HG02763 (cell line): ENCODE results near the gene HTT-AS.
"Not testable (repeated sequence)": the region's sequence is repeated elsewhere in the genome, so short reads cannot be mapped to it uniquely, and the experiment has no call there.

Experiments used
- ATAC-seq: cut with Tn5 transposase; IDR thresholded peaks from one replicate; pipeline ENCODE4 v1.9.1; 2021; ENCODE audit warnings: mild to moderate bottlenecking, moderate library complexity; ENCODE audit not compliant: unreplicated experiment

HTT-AS gene

GRCh38 chr4:3054169-3054759, 20.1 kb downstream of the HTT-AS start:
- ATAC-seq: no peak

- ATAC-seq: not testable (repeated sequence)
Observed at GRCh38 chr4:3051141-3051897, 23.0 kb downstream of the HTT-AS start.

GRCh38 chr4:3047464-3048286, 26.7 kb downstream of the HTT-AS start:
- peak; percentile 92 for ATAC-seq

GRCh38 chr4:3046623-3047022, 27.7 kb downstream of the HTT-AS start:
- ATAC-seq: no peak

GRCh38 chr4:3046162-3046561, 28.2 kb downstream of the HTT-AS start:
- no peak for ATAC-seq

GRCh38 chr4:3044870-3045819, 29.2 kb downstream of the HTT-AS start:
- ATAC-seq: no peak

- no peak for ATAC-seq
Observed at GRCh38 chr4:3043282-3044020, 30.9 kb downstream of the HTT-AS start.

- no peak for ATAC-seq
Observed at GRCh38 chr4:3042226-3042625, 32.1 kb downstream of the HTT-AS start.

GRCh38 chr4:3041192-3042142, 32.9 kb downstream of the HTT-AS start:
- ATAC-seq: no peak

GRCh38 chr4:3040452-3041191, 33.7 kb downstream of the HTT-AS start:
- no peak for ATAC-seq

GRCh38 chr4:3039706-3040366, 34.5 kb downstream of the HTT-AS start:
- no peak for ATAC-seq

- ATAC-seq: no peak
Observed at GRCh38 chr4:3037957-3038461, 36.3 kb downstream of the HTT-AS start.

GRCh38 chr4:3036131-3036952, 38.0 kb downstream of the HTT-AS start:
- ATAC-seq: no peak

- ATAC-seq: no peak
Observed at GRCh38 chr4:3035674-3036073, 38.7 kb downstream of the HTT-AS start.

- ATAC-seq: no peak
Observed at GRCh38 chr4:3035249-3035648, 39.1 kb downstream of the HTT-AS start.

- ATAC-seq: no peak
Observed at GRCh38 chr4:3034231-3034630, 40.1 kb downstream of the HTT-AS start.
